HEK293 (cell line): ENCODE results near the gene LRRC7.

Experiments
- CTCF ChIA-PET: fragments of 350-600 bp; formaldehyde crosslinking; extraction: SDS; loops from one replicate; lab custom pipeline; 2021; ENCODE audit warnings: antibody characterized with exemption; lab: Yijun Ruan, JAX
- POLR2A ChIA-PET: fragments of 300-600 bp; formaldehyde crosslinking; extraction: SDS; loops from one replicate; lab custom pipeline; 2020; ENCODE audit warnings: antibody characterized with exemption, inconsistent platforms; lab: Yijun Ruan, JAX
- H3K27ac ChIP-seq: fragments of 200-500 bp; sonication (Bioruptor generic); 2 replicates; pipeline ENCODE4 v1.5.1; 2014; ENCODE audit warnings: low read depth, low read length, control low read depth, inconsistent platforms; ENCODE audit errors: extremely low read depth
- H3K36me3 ChIP-seq, 2 experiments: fragments of 200-500 bp in 1 of 2; sonication (Bioruptor generic) in 1 of 2; 1 replicate in 1 of 2; 2 replicates in 1 of 2; pipeline ENCODE4 v1.5.1; 2014 to 2017; ENCODE audit warnings: inconsistent platforms in 2 of 2, low read length in 2 of 2; ENCODE audit not compliant: control insufficient read depth in 2 of 2, insufficient read depth in 1 of 2
- H3K4me1 ChIP-seq: fragments of 200-500 bp; sonication (Bioruptor generic); 2 replicates; pipeline ENCODE4 v1.5.1; 2014; ENCODE audit warnings: mild to moderate bottlenecking, low read length, inconsistent platforms; ENCODE audit not compliant: control insufficient read depth, insufficient read depth
- H3K4me3 ChIP-seq: 2 replicates; pipeline ENCODE4 v1.5.1; 2011; ENCODE audit warnings: low read depth, mild to moderate bottlenecking, control low read depth, low read length, moderate library complexity
- H3K9me3 ChIP-seq: fragments of 200-500 bp; sonication (Bioruptor generic); 2 replicates; pipeline ENCODE4 v1.5.1; 2014; ENCODE audit warnings: low read depth, low read length, inconsistent platforms; ENCODE audit not compliant: control insufficient read depth, insufficient read depth
- GFI1B ChIP-seq: fragments of 450-650 bp; formaldehyde crosslinking; IDR thresholded peaks from 2 replicates; pipeline ENCODE4 v1.5.1; 2016; ENCODE audit warnings: missing biosample characterization, missing genetic modification characterization
- REPIN1 ChIP-seq: fragments of 450-650 bp; formaldehyde crosslinking; IDR thresholded peaks from 2 replicates; pipeline ENCODE4 v1.5.1; 2017; ENCODE audit warnings: missing biosample characterization, missing genetic modification characterization, low read depth
- ZNF112 ChIP-seq: fragments of 450-650 bp; formaldehyde crosslinking; IDR thresholded peaks from 2 replicates; pipeline ENCODE4 v1.5.0; 2017; ENCODE audit warnings: missing biosample characterization, missing genetic modification characterization
- ZNF121 ChIP-seq: fragments of 450-650 bp; formaldehyde crosslinking; IDR thresholded peaks from 2 replicates; pipeline ENCODE4 v1.5.1; 2016; ENCODE audit warnings: missing biosample characterization, missing genetic modification characterization
- ZNF169 ChIP-seq: fragments of 450-650 bp; formaldehyde crosslinking; IDR thresholded peaks from 2 replicates; pipeline ENCODE4 v1.5.1; 2016; ENCODE audit warnings: missing biosample characterization, missing genetic modification characterization
- ZNF280D ChIP-seq: fragments of 450-650 bp; formaldehyde crosslinking; IDR thresholded peaks from 2 replicates; pipeline ENCODE4 v1.5.1; 2016; ENCODE audit warnings: missing biosample characterization, missing genetic modification characterization
- ZNF354C ChIP-seq: fragments of 450-650 bp; formaldehyde crosslinking; IDR thresholded peaks from 2 replicates; pipeline ENCODE4 v1.5.1; 2016; ENCODE audit warnings: missing biosample characterization, missing genetic modification characterization, low read depth, borderline replicate concordance
- ZNF366 ChIP-seq: fragments of 450-650 bp; formaldehyde crosslinking; conservative IDR thresholded peaks from 2 replicates; pipeline ENCODE4 v1.5.1; 2016; ENCODE audit warnings: missing biosample characterization, missing genetic modification characterization
- ZNF629 ChIP-seq: fragments of 450-650 bp; formaldehyde crosslinking; IDR thresholded peaks from 2 replicates; pipeline ENCODE4 v1.5.1; 2017; ENCODE audit warnings: missing biosample characterization, missing genetic modification characterization
- ZNF660 ChIP-seq: fragments of 450-650 bp; IDR thresholded peaks from 2 replicates; pipeline ENCODE4 v1.5.1; 2018; ENCODE audit warnings: missing biosample characterization, mild to moderate bottlenecking, missing genetic modification characterization
- ZNF777 ChIP-seq: fragments of 450-650 bp; formaldehyde crosslinking; IDR thresholded peaks from 2 replicates; pipeline ENCODE4 v1.5.1; 2017; ENCODE audit warnings: missing biosample characterization, missing genetic modification characterization, borderline replicate concordance
- TF ChIP-seq, protein P1 (sequence below): fragments of 450-650 bp; formaldehyde crosslinking; IDR thresholded peaks from 2 replicates; pipeline ENCODE4 v1.5.1; 2016; ENCODE audit warnings: missing biosample characterization, missing genetic modification characterization, borderline replicate concordance
- TF ChIP-seq, protein P2 (sequence below): fragments of 450-650 bp; formaldehyde crosslinking; IDR thresholded peaks from 2 replicates; pipeline ENCODE4 v1.5.1; 2017; ENCODE audit warnings: missing biosample characterization, missing genetic modification characterization
- TF ChIP-seq, protein P3 (sequence below): fragments of 450-650 bp; formaldehyde crosslinking; IDR thresholded peaks from 2 replicates; pipeline ENCODE4 v1.5.1; 2016; ENCODE audit warnings: missing biosample characterization, missing genetic modification characterization

The LRRC7 gene

DNA sequence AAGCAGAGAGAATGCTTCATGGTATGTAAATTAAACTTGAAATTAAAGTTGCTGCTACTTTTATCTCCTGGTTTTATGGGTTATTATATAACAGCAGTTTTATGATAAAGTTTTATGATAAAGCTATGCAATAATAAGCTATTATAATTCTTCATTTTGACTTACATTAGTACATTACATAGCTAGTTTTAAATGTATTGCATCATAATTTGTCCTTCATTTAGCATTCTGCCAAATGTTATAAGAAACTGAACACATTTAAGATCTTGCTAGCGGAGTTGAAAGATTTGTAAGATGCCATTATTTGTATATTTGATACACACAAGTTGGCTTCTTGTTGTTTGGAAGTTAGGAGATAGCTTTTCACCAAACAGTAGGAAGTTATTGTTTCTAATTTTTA, 536.0 kb downstream of the LRRC7 start:
- POLR2A ChIA-PET, result no interaction called here

GRCh38 chr1:70109241-70109640, 541.5 kb downstream of the LRRC7 start:
- Histone ChIP-seq H3K4me3 (no peak overlapping the region), H3K4me1 (no peaks in the 10 kb centered on the region), H3K36me3 (no peaks in the 10 kb centered on the region), H3K27ac (no peak overlapping the region), H3K9me3 (no peaks in the 10 kb centered on the region)
- TF ChIP-seq ZNF660 (no peak), REPIN1 (tag by site-specific recombination) (no peak), ZNF280D (tag by site-specific recombination) (no peak), GFI1B (tag by site-specific recombination) (no peak), ZNF629 (tag by site-specific recombination) (no peak), ZNF777 (tag by site-specific recombination) (no peak), ZNF366 (tag by site-specific recombination) (no peak), ZNF354C (tag by site-specific recombination) (no peak)
- TF ChIP-seq, protein P1, sequence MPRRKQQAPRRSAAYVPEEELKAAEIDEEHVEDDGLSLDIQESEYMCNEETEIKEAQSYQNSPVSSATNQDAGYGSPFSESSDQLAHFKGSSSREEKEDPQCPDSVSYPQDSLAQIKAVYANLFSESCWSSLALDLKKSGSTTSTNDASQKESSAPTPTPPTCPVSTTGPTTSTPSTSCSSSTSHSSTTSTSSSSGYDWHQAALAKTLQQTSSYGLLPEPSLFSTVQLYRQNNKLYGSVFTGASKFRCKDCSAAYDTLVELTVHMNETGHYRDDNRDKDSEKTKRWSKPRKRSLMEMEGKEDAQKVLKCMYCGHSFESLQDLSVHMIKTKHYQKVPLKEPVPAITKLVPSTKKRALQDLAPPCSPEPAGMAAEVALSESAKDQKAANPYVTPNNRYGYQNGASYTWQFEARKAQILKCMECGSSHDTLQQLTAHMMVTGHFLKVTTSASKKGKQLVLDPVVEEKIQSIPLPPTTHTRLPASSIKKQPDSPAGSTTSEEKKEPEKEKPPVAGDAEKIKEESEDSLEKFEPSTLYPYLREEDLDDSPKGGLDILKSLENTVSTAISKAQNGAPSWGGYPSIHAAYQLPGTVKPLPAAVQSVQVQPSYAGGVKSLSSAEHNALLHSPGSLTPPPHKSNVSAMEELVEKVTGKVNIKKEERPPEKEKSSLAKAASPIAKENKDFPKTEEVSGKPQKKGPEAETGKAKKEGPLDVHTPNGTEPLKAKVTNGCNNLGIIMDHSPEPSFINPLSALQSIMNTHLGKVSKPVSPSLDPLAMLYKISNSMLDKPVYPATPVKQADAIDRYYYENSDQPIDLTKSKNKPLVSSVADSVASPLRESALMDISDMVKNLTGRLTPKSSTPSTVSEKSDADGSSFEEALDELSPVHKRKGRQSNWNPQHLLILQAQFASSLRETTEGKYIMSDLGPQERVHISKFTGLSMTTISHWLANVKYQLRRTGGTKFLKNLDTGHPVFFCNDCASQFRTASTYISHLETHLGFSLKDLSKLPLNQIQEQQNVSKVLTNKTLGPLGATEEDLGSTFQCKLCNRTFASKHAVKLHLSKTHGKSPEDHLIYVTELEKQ (tag by site-specific recombination), result no peak
- TF ChIP-seq, protein P2, sequence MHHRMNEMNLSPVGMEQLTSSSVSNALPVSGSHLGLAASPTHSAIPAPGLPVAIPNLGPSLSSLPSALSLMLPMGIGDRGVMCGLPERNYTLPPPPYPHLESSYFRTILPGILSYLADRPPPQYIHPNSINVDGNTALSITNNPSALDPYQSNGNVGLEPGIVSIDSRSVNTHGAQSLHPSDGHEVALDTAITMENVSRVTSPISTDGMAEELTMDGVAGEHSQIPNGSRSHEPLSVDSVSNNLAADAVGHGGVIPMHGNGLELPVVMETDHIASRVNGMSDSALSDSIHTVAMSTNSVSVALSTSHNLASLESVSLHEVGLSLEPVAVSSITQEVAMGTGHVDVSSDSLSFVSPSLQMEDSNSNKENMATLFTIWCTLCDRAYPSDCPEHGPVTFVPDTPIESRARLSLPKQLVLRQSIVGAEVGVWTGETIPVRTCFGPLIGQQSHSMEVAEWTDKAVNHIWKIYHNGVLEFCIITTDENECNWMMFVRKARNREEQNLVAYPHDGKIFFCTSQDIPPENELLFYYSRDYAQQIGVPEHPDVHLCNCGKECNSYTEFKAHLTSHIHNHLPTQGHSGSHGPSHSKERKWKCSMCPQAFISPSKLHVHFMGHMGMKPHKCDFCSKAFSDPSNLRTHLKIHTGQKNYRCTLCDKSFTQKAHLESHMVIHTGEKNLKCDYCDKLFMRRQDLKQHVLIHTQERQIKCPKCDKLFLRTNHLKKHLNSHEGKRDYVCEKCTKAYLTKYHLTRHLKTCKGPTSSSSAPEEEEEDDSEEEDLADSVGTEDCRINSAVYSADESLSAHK, result no peak
- ChIA-PET CTCF (interaction anchor here (0.6 kb wide), 1 partner anchor 332 kb away, joined by 4 read pairs; no protein-coding TSS in a partner anchor), POLR2A (no interaction called here)

More for the DNA sequence above, 536.0 kb downstream of the LRRC7 start:
- Histone ChIP-seq H3K4me3 (no peak overlapping the region), H3K9me3 (no peaks in the 10 kb centered on the region), H3K4me1 (no peaks in the 10 kb centered on the region), H3K27ac (no peak overlapping the region), H3K36me3 (no peaks in the 10 kb centered on the region)
- CTCF ChIA-PET, result interaction anchor here (0.5 to 2.1 kb wide), 4 partner anchors 9 to 369 kb away, joined by 3 to 9 read pairs (median 4); no protein-coding TSS in a partner anchor
- no peak for TF ChIP-seq ZNF121 (tag by site-specific recombination)

DNA sequence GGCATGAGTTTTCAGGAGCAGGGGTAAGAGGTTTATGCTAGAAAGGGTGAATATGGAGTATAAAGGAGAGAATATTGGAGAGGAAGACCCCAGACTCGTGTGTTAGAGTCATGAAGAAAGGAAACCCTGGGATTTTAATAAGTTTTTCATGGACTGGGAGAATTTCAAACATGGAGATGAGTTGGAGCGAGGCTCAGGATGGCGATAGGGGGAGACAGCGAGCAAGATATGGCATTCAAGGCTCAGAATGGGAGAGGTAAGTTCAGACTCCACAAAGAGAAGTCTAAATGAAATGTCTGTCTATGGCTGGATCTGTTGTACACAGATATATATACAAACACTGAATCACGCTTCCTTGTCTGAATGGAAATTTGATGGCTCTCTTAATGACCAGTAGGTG, 545.1 kb downstream of the LRRC7 start:
- Histone ChIP-seq H3K4me3 (no peak overlapping the region), H3K4me1 (no peaks in the 10 kb centered on the region), H3K9me3 (no peaks in the 10 kb centered on the region), H3K27ac (no peak overlapping the region), H3K36me3 (no peaks in the 10 kb centered on the region)
- POLR2A ChIA-PET, result no interaction called here
- CTCF ChIA-PET, result interaction anchor here (0.7 to 2.0 kb wide), 4 partner anchors 9 to 103 kb away, joined by 3 to 9 read pairs (median 4); no protein-coding TSS in a partner anchor
- TF ChIP-seq, protein P3, sequence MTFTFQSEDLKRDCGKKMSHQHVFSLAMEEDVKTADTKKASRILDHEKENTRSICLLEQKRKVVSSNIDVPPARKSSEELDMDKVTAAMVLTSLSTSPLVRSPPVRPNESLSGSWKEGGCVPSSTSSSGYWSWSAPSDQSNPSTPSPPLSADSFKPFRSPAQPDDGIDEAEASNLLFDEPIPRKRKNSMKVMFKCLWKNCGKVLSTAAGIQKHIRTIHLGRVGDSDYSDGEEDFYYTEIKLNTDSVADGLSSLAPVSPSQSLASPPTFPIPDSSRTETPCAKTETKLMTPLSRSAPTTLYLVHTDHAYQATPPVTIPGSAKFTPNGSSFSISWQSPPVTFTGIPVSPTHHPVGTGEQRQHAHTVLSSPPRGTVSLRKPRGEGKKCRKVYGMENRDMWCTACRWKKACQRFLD, result no peak
- TF ChIP-seq ZNF112 (tag by site-specific recombination) (no peak), ZNF169 (no peak), ZNF280D (tag by site-specific recombination) (no peak)
